K562 (cell line): Measurements from ENCODE around the gene CREM. TPM values are rescaled to one million over a fixed set of nuclear protein-coding genes. Genes with fewer than 3 reads are reported as not detected.
A peak's percentile ranks its signal among the peaks of the same experiment; 100 is the strongest.

Source experiments
- BCL6 ChIP-seq: fragments of 250-450 bp; sonication (Bioruptor Pico); IDR thresholded peaks from 2 replicates; pipeline ENCODE4 v1.4.0; 2020
- CHD4 ChIP-seq: fragments of 200-600 bp; sonication (generic); IDR thresholded peaks from 3 replicates; pipeline ENCODE4 v1.6.1; 2012; ENCODE audit warnings: low read depth, mild to moderate bottlenecking, mixed read lengths, low read length, inconsistent platforms; ENCODE audit not compliant: insufficient read depth, insufficient replicate concordance, poor library complexity, severe bottlenecking
- DIDO1 ChIP-seq: fragments of 450-650 bp; IDR thresholded peaks from 2 replicates; pipeline ENCODE4 v1.6.1; 2016; ENCODE audit warnings: low read depth, missing biosample characterization, missing genetic modification characterization
- HIVEP1 ChIP-seq: fragments of 250-450 bp; sonication (Bioruptor Pico); IDR thresholded peaks from 2 replicates; pipeline ENCODE4 v1.4.0; 2020; ENCODE audit warnings: mild to moderate bottlenecking
- HNRNPL ChIP-seq: fragments of 200-400 bp; formaldehyde crosslinking; IDR thresholded peaks from 2 replicates; pipeline ENCODE4 v1.6.1; 2017; ENCODE audit warnings: low read depth, mild to moderate bottlenecking, low read length
- KAT2B ChIP-seq: IDR thresholded peaks from one replicate; pipeline ENCODE4 v1.6.1; 2012; ENCODE audit warnings: low read depth, mild to moderate bottlenecking, control low read depth, inconsistent platforms, low read length, moderate library complexity
- MXI1 ChIP-seq: IDR thresholded peaks from 2 replicates; pipeline ENCODE4 v1.6.1; 2011; ENCODE audit warnings: low read depth, mild to moderate bottlenecking, improper control_type of control experiment, low read length
- POLR2A ChIP-seq: fragments of 450-650 bp; conservative IDR thresholded peaks from 2 replicates; pipeline ENCODE4 v1.6.1; 2016
- PRPF4 ChIP-seq: fragments of 200-400 bp; formaldehyde crosslinking; IDR thresholded peaks from one replicate; pipeline ENCODE4 v1.6.1; 2017; ENCODE audit warnings: low read length, low read depth, mild to moderate bottlenecking; ENCODE audit not compliant: insufficient read depth, poor library complexity, severe bottlenecking
- RB1 ChIP-seq: fragments of 450-650 bp; IDR thresholded peaks from 2 replicates; pipeline ENCODE4 v1.6.1; 2017; ENCODE audit warnings: low read depth, mild to moderate bottlenecking
- RBM17 ChIP-seq: fragments of 200-400 bp; formaldehyde crosslinking; IDR thresholded peaks from 2 replicates; pipeline ENCODE4 v1.6.1; 2017; ENCODE audit warnings: low read depth, mild to moderate bottlenecking, low read length, borderline replicate concordance
- SMARCB1 ChIP-seq: IDR thresholded peaks from 2 replicates; pipeline ENCODE4 v1.6.1; 2011; ENCODE audit warnings: improper control_type of control experiment, low read depth; ENCODE audit not compliant: insufficient read length
- THRAP3 ChIP-seq: fragments of 450-650 bp; IDR thresholded peaks from 2 replicates; pipeline ENCODE4 v1.6.1; 2016; ENCODE audit warnings: mild to moderate bottlenecking, inconsistent platforms, borderline replicate concordance
- ZFP36 ChIP-seq: fragments of 150-350 bp; IDR thresholded peaks from 2 replicates; pipeline ENCODE4 v1.6.1; 2018; ENCODE audit warnings: low read length, low read depth; ENCODE audit not compliant: partially characterized antibody
- ZNF3 ChIP-seq: fragments of 250-450 bp; sonication (Bioruptor Pico); IDR thresholded peaks from 2 replicates; pipeline ENCODE4 v1.5.0; 2021; ENCODE audit warnings: mild to moderate bottlenecking, moderate library complexity
- ZNF668 ChIP-seq: fragments of 250-450 bp; sonication (Bioruptor Pico); IDR thresholded peaks from 2 replicates; pipeline ENCODE4 v1.8.0; 2022; ENCODE audit warnings: mild to moderate bottlenecking, inconsistent platforms
- ZNF695 ChIP-seq: fragments of 450-650 bp; formaldehyde crosslinking; IDR thresholded peaks from 2 replicates; pipeline ENCODE4 v1.4.0; 2020; ENCODE audit warnings: mild to moderate bottlenecking, moderate library complexity
- polyA plus RNA-seq, 8 experiments: library from polyadenylated mRNA; depleted of rRNA in 4 of 8; stranded (reverse) in 5 of 8; unstranded in 3 of 8; fragments of >200 nt; fragmentation: Nextera tagmentation in 2 of 8; fragmentation: Illumina TruSeq in 1 of 8; extraction: Ambion mirVana in 2 of 8; extraction: Trizol in 1 of 8; gene quantifications; 2 replicates each; pipeline versions ENCODE4 v1.2.1 to v1.2.3, GENCODE V29; 2011 to 2014; ENCODE audit warnings: inconsistent platforms in 1 of 8, missing spikeins in 1 of 8
- total RNA-seq, 7 experiments: library from RNA; depleted of rRNA in 6 of 7; stranded (reverse); fragments of >200 nt in 6 of 7; fragmentation: Illumina TruSeq in 2 of 7; extraction: Trizol in 2 of 7; gene quantifications; 2 replicates each; pipeline versions ENCODE4 v1.2.1 to v1.2.3, GENCODE V29; 2011 to 2021; ENCODE audit warnings: low replicate concordance in 1 of 7
- TF ChIP-seq, protein P1 (sequence below): IDR thresholded peaks from 2 replicates; pipeline ENCODE4 v1.6.1; 2011; ENCODE audit not compliant: insufficient read length; ENCODE audit errors: extremely low read depth
- TF ChIP-seq, protein P2 (sequence below): fragments of 250-450 bp; sonication (Bioruptor Pico); IDR thresholded peaks from 2 replicates; pipeline ENCODE4 v1.8.0; 2022; ENCODE audit warnings: moderate library complexity, mild to moderate bottlenecking, inconsistent platforms
- TF ChIP-seq, protein P3 (sequence below): sonication (generic); formaldehyde crosslinking; IDR thresholded peaks from 2 replicates; pipeline ENCODE4 v1.8.1; 2022; ENCODE audit warnings: missing genetic modification reagents
- TF ChIP-seq, protein P4 (sequence below): IDR thresholded peaks from 2 replicates; pipeline ENCODE4 v1.6.1; 2014; ENCODE audit warnings: antibody characterized with exemption
- TF ChIP-seq, protein P5 (sequence below): fragments of 200-800 bp; sonication (Bioruptor generic); IDR thresholded peaks from 2 replicates; pipeline ENCODE4 v1.6.1; 2017; ENCODE audit warnings: missing genetic modification characterization, missing compliant biosample characterization

Gene CREM
- total and polyA plus RNA-seq, 9 of the 15 experiments (the other 6 are each of a cell fraction or from before 2014, with no cell fraction given), result 39.1 to 70.2 (median 48.3) TPM

DNA sequence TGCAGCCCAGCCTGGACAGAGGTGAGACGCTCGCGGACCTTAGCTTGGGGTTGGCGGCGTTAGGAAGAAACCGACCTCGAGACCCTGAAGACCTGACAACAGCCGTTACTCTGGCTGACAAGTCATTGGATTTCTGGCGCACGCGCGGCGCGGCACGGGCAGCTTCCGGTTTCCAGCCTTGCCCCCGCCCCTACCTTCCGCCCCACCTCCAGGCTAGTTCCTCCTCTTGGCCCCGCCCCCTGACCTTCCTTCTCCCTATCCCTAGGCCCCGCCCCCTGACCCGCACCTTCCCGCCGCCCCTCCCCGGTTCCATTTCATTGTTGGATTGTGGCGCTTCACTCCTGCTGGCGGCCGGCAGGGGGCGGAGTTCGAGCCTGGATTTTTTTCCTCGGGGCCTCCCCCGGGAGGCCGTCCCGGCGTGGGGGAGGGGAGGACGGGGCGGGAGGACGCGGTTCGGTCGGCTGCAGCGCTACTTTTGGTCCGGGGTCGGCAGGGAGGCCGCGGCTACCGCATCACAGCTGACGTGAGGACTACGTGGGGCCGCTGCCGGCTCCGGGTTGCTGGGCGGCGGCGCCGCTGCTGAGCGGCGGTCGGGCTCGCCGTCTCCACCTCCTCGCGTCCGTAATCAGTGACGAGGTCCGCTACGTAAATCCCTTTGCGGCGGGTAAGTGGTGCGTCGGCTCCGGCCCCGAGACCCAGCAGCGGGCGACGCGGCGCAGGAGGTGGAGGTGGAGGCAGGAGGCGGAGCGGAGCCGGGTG, at the start of gene CREM (continued):
- TF ChIP-seq RB1, result peak; percentile 59
- no peak for TF ChIP-seq HIVEP1 (CRISPR knock-in tag)
- TF ChIP-seq CHD4, result no peak
- TF ChIP-seq, protein P1, sequence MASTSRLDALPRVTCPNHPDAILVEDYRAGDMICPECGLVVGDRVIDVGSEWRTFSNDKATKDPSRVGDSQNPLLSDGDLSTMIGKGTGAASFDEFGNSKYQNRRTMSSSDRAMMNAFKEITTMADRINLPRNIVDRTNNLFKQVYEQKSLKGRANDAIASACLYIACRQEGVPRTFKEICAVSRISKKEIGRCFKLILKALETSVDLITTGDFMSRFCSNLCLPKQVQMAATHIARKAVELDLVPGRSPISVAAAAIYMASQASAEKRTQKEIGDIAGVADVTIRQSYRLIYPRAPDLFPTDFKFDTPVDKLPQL, result peak; percentile 19
- TF ChIP-seq DIDO1 (tag), result no peak
- TF ChIP-seq BCL6 (CRISPR knock-in tag), result no peak
- TF ChIP-seq KAT2B, result no peak
- no peak for TF ChIP-seq ZNF695 (CRISPR knock-in tag)
- TF ChIP-seq THRAP3, result no peak
- peak; percentile 69 for TF ChIP-seq PRPF4
- TF ChIP-seq, protein P2, sequence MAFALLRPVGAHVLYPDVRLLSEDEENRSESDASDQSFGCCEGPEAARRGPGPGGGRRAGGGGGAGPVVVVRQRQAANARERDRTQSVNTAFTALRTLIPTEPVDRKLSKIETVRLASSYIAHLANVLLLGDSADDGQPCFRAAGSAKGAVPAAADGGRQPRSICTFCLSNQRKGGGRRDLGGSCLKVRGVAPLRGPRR, result no peak
- no peak for TF ChIP-seq SMARCB1
- no peak for TF ChIP-seq HNRNPL
- TF ChIP-seq ZFP36, result no peak
- TF ChIP-seq, protein P3, sequence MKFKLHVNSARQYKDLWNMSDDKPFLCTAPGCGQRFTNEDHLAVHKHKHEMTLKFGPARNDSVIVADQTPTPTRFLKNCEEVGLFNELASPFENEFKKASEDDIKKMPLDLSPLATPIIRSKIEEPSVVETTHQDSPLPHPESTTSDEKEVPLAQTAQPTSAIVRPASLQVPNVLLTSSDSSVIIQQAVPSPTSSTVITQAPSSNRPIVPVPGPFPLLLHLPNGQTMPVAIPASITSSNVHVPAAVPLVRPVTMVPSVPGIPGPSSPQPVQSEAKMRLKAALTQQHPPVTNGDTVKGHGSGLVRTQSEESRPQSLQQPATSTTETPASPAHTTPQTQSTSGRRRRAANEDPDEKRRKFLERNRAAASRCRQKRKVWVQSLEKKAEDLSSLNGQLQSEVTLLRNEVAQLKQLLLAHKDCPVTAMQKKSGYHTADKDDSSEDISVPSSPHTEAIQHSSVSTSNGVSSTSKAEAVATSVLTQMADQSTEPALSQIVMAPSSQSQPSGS (CRISPR knock-in tag), result no peak
- TF ChIP-seq, protein P4, sequence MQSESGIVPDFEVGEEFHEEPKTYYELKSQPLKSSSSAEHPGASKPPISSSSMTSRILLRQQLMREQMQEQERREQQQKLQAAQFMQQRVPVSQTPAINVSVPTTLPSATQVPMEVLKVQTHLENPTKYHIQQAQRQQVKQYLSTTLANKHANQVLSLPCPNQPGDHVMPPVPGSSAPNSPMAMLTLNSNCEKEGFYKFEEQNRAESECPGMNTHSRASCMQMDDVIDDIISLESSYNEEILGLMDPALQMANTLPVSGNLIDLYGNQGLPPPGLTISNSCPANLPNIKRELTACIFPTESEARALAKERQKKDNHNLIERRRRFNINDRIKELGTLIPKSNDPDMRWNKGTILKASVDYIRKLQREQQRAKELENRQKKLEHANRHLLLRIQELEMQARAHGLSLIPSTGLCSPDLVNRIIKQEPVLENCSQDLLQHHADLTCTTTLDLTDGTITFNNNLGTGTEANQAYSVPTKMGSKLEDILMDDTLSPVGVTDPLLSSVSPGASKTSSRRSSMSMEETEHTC, result no peak
- TF ChIP-seq RBM17, result no peak
- TF ChIP-seq POLR2A, result peak; percentile 93
- TF ChIP-seq, protein P5, sequence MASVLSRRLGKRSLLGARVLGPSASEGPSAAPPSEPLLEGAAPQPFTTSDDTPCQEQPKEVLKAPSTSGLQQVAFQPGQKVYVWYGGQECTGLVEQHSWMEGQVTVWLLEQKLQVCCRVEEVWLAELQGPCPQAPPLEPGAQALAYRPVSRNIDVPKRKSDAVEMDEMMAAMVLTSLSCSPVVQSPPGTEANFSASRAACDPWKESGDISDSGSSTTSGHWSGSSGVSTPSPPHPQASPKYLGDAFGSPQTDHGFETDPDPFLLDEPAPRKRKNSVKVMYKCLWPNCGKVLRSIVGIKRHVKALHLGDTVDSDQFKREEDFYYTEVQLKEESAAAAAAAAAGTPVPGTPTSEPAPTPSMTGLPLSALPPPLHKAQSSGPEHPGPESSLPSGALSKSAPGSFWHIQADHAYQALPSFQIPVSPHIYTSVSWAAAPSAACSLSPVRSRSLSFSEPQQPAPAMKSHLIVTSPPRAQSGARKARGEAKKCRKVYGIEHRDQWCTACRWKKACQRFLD, result 0 out of 2 replicates have a peak, but pooled peaks have one; percentile 82
- TF ChIP-seq ZNF668 (CRISPR knock-in tag), result no peak
- TF ChIP-seq ZNF3 (CRISPR knock-in tag), result no peak
- no peak for TF ChIP-seq MXI1
